Mesenchymal stem cell (in vitro differentiated cells and primary cell): ENCODE data around the gene APOL4.
"Not testable (repeated sequence)": the region's sequence is repeated elsewhere in the genome, so short reads cannot be mapped to it uniquely, and the experiment has no call there.

Experiments used
- DNase-seq: peaks from one replicate; pipeline ENCODE4 v3.0.0-alpha.2; 2013
- H2AFZ ChIP-seq: one replicate; pipeline ENCODE4 v1.6.1; 2013; ENCODE audit warnings: low read depth, mild to moderate bottlenecking, control low read depth, inconsistent platforms, low read length, moderate library complexity
- H2AK5ac ChIP-seq: 2 replicates; pipeline ENCODE4 v1.6.1; 2013; ENCODE audit warnings: low read length, moderate library complexity, mild to moderate bottlenecking, inconsistent platforms; ENCODE audit not compliant: severe bottlenecking
- H2BK120ac ChIP-seq: one replicate; pipeline ENCODE4 v1.6.1; 2013; ENCODE audit warnings: low read depth, mild to moderate bottlenecking, inconsistent platforms, low read length, moderate library complexity
- H2BK12ac ChIP-seq, 2 experiments: one replicate each; pipeline ENCODE4 v1.6.1; 2013; ENCODE audit warnings: inconsistent platforms in 2 of 2, low read length in 2 of 2, mild to moderate bottlenecking in 2 of 2, moderate library complexity in 2 of 2, control low read depth in 1 of 2
- H2BK15ac ChIP-seq: one replicate; pipeline ENCODE4 v1.6.1; 2013; ENCODE audit warnings: mild to moderate bottlenecking, low read depth, inconsistent platforms; ENCODE audit not compliant: poor library complexity, severe bottlenecking
- H2BK5ac ChIP-seq: 2 replicates; pipeline ENCODE4 v1.6.1; 2013; ENCODE audit warnings: low read depth, mild to moderate bottlenecking, low read length, control low read depth, inconsistent platforms; ENCODE audit not compliant: poor library complexity, severe bottlenecking
- H3K14ac ChIP-seq, 2 experiments: one replicate each; pipeline ENCODE4 v1.6.1; 2013; ENCODE audit warnings: inconsistent platforms in 2 of 2, low read length in 2 of 2, control low read depth in 1 of 2, mild to moderate bottlenecking in 1 of 2, moderate library complexity in 1 of 2
- H3K18ac ChIP-seq, 2 experiments: one replicate each; pipeline ENCODE4 v1.6.1; 2013; ENCODE audit warnings: inconsistent platforms in 2 of 2, low read length in 2 of 2, control low read depth in 1 of 2, low read depth in 1 of 2, mild to moderate bottlenecking in 1 of 2
- H3K23ac ChIP-seq, 2 experiments: one replicate each; pipeline ENCODE4 v1.6.1; 2013; ENCODE audit warnings: inconsistent platforms in 2 of 2, low read length in 2 of 2, mild to moderate bottlenecking in 2 of 2, moderate library complexity in 2 of 2, control low read depth in 1 of 2
- H3K27ac ChIP-seq: 2 replicates; pipeline ENCODE4 v1.5.1; 2013; ENCODE audit warnings: mild to moderate bottlenecking, moderate library complexity, low read length, control low read depth, inconsistent platforms; ENCODE audit not compliant: poor library complexity, severe bottlenecking
- H3K27me3 ChIP-seq, 2 experiments: 2 replicates each; pipeline versions ENCODE4 v1.6.1 to v1.7.0; 2013; ENCODE audit warnings: low read length in 2 of 2, mild to moderate bottlenecking in 2 of 2, moderate library complexity in 2 of 2, control low read depth in 1 of 2, inconsistent platforms in 1 of 2; ENCODE audit not compliant: control insufficient read depth in 1 of 2, insufficient read depth in 1 of 2
- H3K36me3 ChIP-seq, 2 experiments: 2 replicates each; pipeline versions ENCODE4 v1.6.1 to v1.7.0; 2013; ENCODE audit warnings: low read length in 2 of 2, control low read depth in 1 of 2, inconsistent platforms in 1 of 2, low read depth in 1 of 2, mild to moderate bottlenecking in 1 of 2; ENCODE audit not compliant: insufficient read depth in 2 of 2, control insufficient read depth in 1 of 2
- H3K4ac ChIP-seq, 2 experiments: one replicate each; pipeline ENCODE4 v1.6.1; 2013; ENCODE audit warnings: inconsistent platforms in 2 of 2, low read length in 2 of 2, mild to moderate bottlenecking in 2 of 2, moderate library complexity in 2 of 2, control low read depth in 1 of 2, low read depth in 1 of 2
- H3K4me1 ChIP-seq: 2 replicates; pipeline ENCODE4 v1.6.1; 2013; ENCODE audit warnings: low read depth, low read length, control low read depth; ENCODE audit not compliant: control insufficient read depth, insufficient read depth
- H3K4me2 ChIP-seq: 2 replicates; pipeline ENCODE4 v1.6.1; 2013; ENCODE audit warnings: low read length, mild to moderate bottlenecking, inconsistent platforms; ENCODE audit not compliant: poor library complexity, severe bottlenecking
- H3K4me3 ChIP-seq, 2 experiments: 2 replicates each; pipeline versions ENCODE4 v1.5.1 to v1.7.0; 2013; ENCODE audit warnings: low read length in 2 of 2, mild to moderate bottlenecking in 2 of 2, control low read depth in 1 of 2, low read depth in 1 of 2; ENCODE audit not compliant: insufficient read depth in 1 of 2
- H3K79me1 ChIP-seq: replicated peaks from 2 replicates; pipeline ENCODE4 v1.6.1; 2013; ENCODE audit warnings: mild to moderate bottlenecking, control low read depth, low read length, inconsistent platforms; ENCODE audit not compliant: poor library complexity, severe bottlenecking
- H3K9ac ChIP-seq: 2 replicates; pipeline ENCODE4 v1.7.0; 2013; ENCODE audit warnings: mild to moderate bottlenecking, low read length, moderate library complexity
- H3K9me3 ChIP-seq: 2 replicates; pipeline ENCODE4 v1.7.0; 2013; ENCODE audit warnings: mild to moderate bottlenecking, low read length; ENCODE audit not compliant: control insufficient read depth
- H4K8ac ChIP-seq: one replicate; pipeline ENCODE4 v1.6.1; 2013; ENCODE audit warnings: inconsistent platforms, mild to moderate bottlenecking, low read length, moderate library complexity
- H4K91ac ChIP-seq: one replicate; pipeline ENCODE4 v1.6.1; 2013; ENCODE audit warnings: mild to moderate bottlenecking, low read length, inconsistent platforms
- WGBS: methylation state at CpG from one replicate; pipeline ENCODE4 v1.1.7; 2013; ENCODE audit warnings: mixed read lengths; 5-methylcytosine and 5-hydroxymethylcytosine counted together

Gene APOL4

DNA sequence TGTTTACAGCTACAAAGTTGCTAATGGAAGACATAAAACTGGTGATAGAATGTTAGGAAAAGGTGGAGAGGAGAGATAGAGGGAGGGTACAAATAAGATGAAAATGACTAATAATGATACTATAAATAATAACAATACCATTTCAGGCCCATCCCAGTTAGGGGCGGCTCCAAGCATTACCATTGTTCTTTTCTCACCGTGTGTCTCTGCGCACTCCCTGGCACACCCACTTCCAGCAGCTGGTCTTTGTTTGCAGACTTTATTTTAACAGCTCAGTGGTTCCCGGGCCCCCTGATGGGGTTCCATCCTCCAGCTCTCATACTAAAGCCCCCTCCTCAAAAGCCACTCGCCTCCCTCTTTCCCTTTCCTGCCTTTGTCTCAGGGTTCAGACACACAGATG lies 584 bp downstream of the APOL4 start:
- H3K4me3 ChIP-seq, H2BK15ac ChIP-seq, H2BK120ac ChIP-seq, DNase-seq, H3K27me3 ChIP-seq, H4K91ac ChIP-seq, H2AK5ac ChIP-seq, H2AFZ ChIP-seq, H3K79me1 ChIP-seq, H2BK12ac ChIP-seq, H3K4ac ChIP-seq, H3K18ac ChIP-seq, H3K4me1 ChIP-seq, H3K23ac ChIP-seq, H3K14ac ChIP-seq, H3K36me3 ChIP-seq, H2BK5ac ChIP-seq, H3K9me3 ChIP-seq, H4K8ac ChIP-seq, H3K4me2 ChIP-seq, H3K27ac ChIP-seq: not testable (repeated sequence)
- H3K9ac ChIP-seq: peak overlapping the region; percentile 62
- no CpG with 5 or more reads among the region's 5 CpGs for WGBS

GRCh38 chr22:36199001-36199551 lies 2.5 kb downstream of the APOL4 start:
- Histone ChIP-seq H3K4me1 (peaks cover 10% of the 10 kb centered on the region), H3K79me1 (no peaks in the 10 kb centered on the region), H3K9me3 (no peaks in the 10 kb centered on the region), H2BK15ac (no peak overlapping the region), H3K14ac (no peak overlapping the region), H3K4me3 (no peak overlapping the region), H2BK5ac (no peak overlapping the region), H3K27me3 (no peaks in the 10 kb centered on the region), H4K91ac (no peak overlapping the region), H3K27ac (no peak overlapping the region), H3K18ac (no peak overlapping the region), H3K23ac (no peak overlapping the region), H2BK12ac (no peak overlapping the region), H2AK5ac (no peak overlapping the region), H4K8ac (no peak overlapping the region), H3K36me3 (no peaks in the 10 kb centered on the region), H2BK120ac (no peak overlapping the region), H3K4ac (no peak overlapping the region), H2AFZ (no peak overlapping the region), H3K4me2 (no peak overlapping the region), H3K9ac (no peak overlapping the region)
- no peak for DNase-seq
- 97% methylated on average over 5 of the region's 5 CpGs for WGBS

GRCh38 chr22:36198536-36198935 lies 3.1 kb downstream of the APOL4 start:
- H3K4me2 ChIP-seq: no peak overlapping the region

GRCh38 chr22:36197514-36198146 lies 4.0 kb downstream of the APOL4 start:
- Histone ChIP-seq H4K91ac (peak overlapping the region; percentile 18), H3K27me3 (no peaks in the 10 kb centered on the region), H2BK15ac (no peak overlapping the region), H3K36me3 (no peaks in the 10 kb centered on the region), H3K4me1 (peaks cover 11% of the 10 kb centered on the region), H3K79me1 (no peaks in the 10 kb centered on the region), H3K23ac (no peak overlapping the region), H3K14ac (no peak overlapping the region), H3K18ac (no peak overlapping the region), H3K27ac (no peak overlapping the region), H3K4ac (no peak overlapping the region), H3K4me3 (no peak overlapping the region), H3K9ac (peak overlapping the region; percentile 57), H3K9me3 (no peaks in the 10 kb centered on the region), H2AK5ac (no peak overlapping the region), H2BK12ac (no peak overlapping the region), H2BK120ac (peak overlapping the region; percentile 15), H3K4me2 (no peak overlapping the region), H2BK5ac (no peak overlapping the region), H4K8ac (peak overlapping the region; percentile 2), H2AFZ (no peak overlapping the region)
- peak; percentile 12 for DNase-seq
- 80% methylated on average over 8 of the region's 8 CpGs for WGBS

More at GRCh38 chr22:36198536-36198935, 3.1 kb downstream of the APOL4 start:
- Histone ChIP-seq H3K14ac (no peak overlapping the region), H3K23ac (no peak overlapping the region), H3K27ac (no peak overlapping the region), H3K9me3 (no peaks in the 10 kb centered on the region), H4K8ac (no peak overlapping the region), H2BK120ac (no peak overlapping the region), H3K79me1 (no peaks in the 10 kb centered on the region), H2BK15ac (peak overlapping the region; percentile 39), H3K4me3 (no peak overlapping the region), H2AK5ac (no peak overlapping the region), H3K9ac (no peak overlapping the region), H2BK12ac (no peak overlapping the region), H2AFZ (no peak overlapping the region), H3K27me3 (no peaks in the 10 kb centered on the region), H3K36me3 (no peaks in the 10 kb centered on the region), H3K18ac (no peak overlapping the region), H2BK5ac (no peak overlapping the region), H3K4ac (no peak overlapping the region), H3K4me1 (peaks cover 10% of the 10 kb centered on the region), H4K91ac (peak overlapping the region; percentile 40)
- 98% methylated on average over 2 of the region's 3 CpGs for WGBS
- no peak for DNase-seq
